Measurements from ENCODE around the gene ANO5. TPM values are rescaled to one million over a fixed set of nuclear protein-coding genes. Genes with fewer than 3 reads are reported as not detected.

ANO5 gene
- total RNA-seq, 3 donors from 2014 or later, result 7.8 to 10.2 (median 9.9) TPM

DNA sequence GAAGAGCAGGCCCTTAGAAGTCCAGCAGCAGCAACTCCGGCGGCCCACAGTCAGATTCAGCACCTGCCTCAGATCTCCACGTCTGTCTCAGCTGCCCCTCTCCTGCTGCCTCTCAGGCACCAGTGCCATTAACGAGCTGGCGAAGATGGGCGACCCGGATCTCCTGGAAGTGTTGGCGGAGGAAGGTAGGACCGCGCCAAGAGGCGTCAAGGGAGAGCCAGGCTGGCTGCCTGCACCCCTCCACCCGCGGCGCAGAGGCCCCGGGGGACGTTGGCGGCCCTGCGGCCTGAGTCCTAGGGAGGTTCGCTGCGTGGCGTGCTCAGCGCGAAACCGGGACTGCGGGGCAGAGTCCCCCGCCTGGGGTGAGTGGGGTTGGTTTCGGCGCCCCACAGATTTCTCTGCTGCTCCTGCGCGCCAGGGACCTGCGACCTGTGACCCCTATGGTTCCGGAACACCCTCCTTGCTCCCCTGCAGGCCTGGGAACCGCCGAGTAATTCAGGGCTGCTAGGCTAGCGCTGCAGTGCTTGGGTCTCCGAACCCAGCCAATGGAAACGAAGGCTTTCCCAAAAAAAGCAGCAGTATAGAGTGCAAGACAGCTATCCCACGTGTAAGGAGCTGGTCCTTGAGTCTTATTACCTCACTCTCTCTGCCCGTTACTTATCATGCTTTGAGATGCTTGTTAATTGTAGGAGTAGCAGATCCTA lies 615 bp downstream of the ANO5 start:
- Histone ChIP-seq H3K4me3 (peak overlapping the region; percentile 15), H3K9me3 (no peaks in the 10 kb centered on the region), H3K36me3 (ENCODE audit: low read depth) (no peaks in the 10 kb centered on the region), H3K4me1 (ENCODE audit: low read depth) (no peaks in the 10 kb centered on the region)
- intact Hi-C loops (cut with DNase I, micrococcal nuclease), result no loop called here
- ATAC-seq, result peak; percentile 58
- TF ChIP-seq, protein P1, sequence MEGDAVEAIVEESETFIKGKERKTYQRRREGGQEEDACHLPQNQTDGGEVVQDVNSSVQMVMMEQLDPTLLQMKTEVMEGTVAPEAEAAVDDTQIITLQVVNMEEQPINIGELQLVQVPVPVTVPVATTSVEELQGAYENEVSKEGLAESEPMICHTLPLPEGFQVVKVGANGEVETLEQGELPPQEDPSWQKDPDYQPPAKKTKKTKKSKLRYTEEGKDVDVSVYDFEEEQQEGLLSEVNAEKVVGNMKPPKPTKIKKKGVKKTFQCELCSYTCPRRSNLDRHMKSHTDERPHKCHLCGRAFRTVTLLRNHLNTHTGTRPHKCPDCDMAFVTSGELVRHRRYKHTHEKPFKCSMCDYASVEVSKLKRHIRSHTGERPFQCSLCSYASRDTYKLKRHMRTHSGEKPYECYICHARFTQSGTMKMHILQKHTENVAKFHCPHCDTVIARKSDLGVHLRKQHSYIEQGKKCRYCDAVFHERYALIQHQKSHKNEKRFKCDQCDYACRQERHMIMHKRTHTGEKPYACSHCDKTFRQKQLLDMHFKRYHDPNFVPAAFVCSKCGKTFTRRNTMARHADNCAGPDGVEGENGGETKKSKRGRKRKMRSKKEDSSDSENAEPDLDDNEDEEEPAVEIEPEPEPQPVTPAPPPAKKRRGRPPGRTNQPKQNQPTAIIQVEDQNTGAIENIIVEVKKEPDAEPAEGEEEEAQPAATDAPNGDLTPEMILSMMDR (IDR thresholded peaks at IDR 0.05), result no peak
- peak; percentile 24 to 57 (median 46) for DNase-seq

- no peaks in the 10 kb centered on the region for H3K36me3 ChIP-seq (ENCODE audit: low read depth)
- H3K4me3 ChIP-seq, result no peak overlapping the region
- no peak for ATAC-seq
- H3K9me3 ChIP-seq, result no peaks in the 10 kb centered on the region
- TF ChIP-seq, protein P1 (IDR thresholded peaks at IDR 0.05), result no peak
- no peaks in the 10 kb centered on the region for H3K4me1 ChIP-seq (ENCODE audit: low read depth)
- intact Hi-C loops (cut with DNase I, micrococcal nuclease), result no loop called here
- DNase-seq, result no peak
These were observed 1.4 kb downstream of the ANO5 start for GRCh38 chr11:22194306-22194705.

- no peak for ATAC-seq
- no peaks in the 10 kb centered on the region for H3K9me3 ChIP-seq
- intact Hi-C loops (cut with DNase I, micrococcal nuclease), result no loop called here
- H3K36me3 ChIP-seq (ENCODE audit: low read depth), result no peaks in the 10 kb centered on the region
- H3K4me3 ChIP-seq, result no peak overlapping the region
- DNase-seq, result no peak
- H3K4me1 ChIP-seq (ENCODE audit: low read depth), result no peaks in the 10 kb centered on the region
- TF ChIP-seq, protein P1 (IDR thresholded peaks at IDR 0.05), result no peak
These were observed 2.0 kb downstream of the ANO5 start for GRCh38 chr11:22194907-22195306.

DNA sequence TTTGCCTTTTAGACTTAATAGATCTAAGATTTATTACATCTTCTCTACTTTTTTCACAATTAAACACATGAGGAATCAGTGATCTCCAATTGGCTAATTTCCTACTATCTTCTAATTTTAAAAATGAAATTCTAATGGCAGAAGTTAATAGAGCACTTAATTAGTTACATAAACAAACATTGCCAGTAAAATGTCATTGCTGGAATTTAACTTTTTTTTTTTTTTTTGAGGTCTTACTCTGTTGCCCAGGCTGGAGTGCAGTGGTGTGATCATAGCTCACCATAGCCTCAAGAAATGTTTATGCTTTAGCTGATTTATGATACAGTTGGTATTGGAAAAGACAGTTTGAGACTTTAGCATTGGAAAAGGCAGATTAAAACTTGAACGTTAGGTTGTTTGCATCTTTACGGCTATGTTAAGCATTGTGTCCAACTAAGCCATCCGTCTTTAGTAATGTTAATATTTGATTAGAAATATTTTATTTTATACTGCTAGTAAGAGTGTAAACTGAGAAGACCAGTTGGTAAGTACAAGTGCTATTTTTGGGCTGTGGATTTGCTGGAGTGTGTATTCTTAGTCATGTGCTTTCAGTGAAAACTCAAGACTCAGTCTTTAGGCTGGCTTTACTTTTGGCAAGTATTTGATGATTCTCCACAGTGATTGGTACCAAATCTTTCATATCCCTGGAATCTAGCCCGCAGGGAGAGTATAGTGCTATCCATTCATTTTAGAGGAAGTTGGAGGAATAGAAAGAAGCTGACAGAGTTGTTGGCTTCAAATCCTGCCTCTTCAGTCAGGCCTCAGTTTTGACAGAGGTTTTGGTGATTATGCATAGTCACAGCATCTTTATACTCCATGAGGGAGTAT lies 4.5 kb downstream of the ANO5 start:
- Histone ChIP-seq H3K4me3 (no peak overlapping the region), H3K9me3 (no peaks in the 10 kb centered on the region), H3K4me1 (ENCODE audit: low read depth) (no peaks in the 10 kb centered on the region), H3K36me3 (ENCODE audit: low read depth) (no peaks in the 10 kb centered on the region)
- TF ChIP-seq, protein P1 (IDR thresholded peaks at IDR 0.05), result no peak
- intact Hi-C loops (cut with DNase I, micrococcal nuclease), result no loop called here
- DNase-seq (no peak), ATAC-seq (no peak)

GRCh38 chr11:22199243-22199642 lies 6.4 kb downstream of the ANO5 start:
- TF ChIP-seq, protein P1 (IDR thresholded peaks at IDR 0.05), result no peak
- ATAC-seq (no peak), DNase-seq (no peak)
- no peak overlapping the region for H3K4me3 ChIP-seq
- H3K36me3 ChIP-seq (ENCODE audit: low read depth), result no peaks in the 10 kb centered on the region
- intact Hi-C loops (cut with DNase I, micrococcal nuclease), result no loop called here
- no peaks in the 10 kb centered on the region for H3K4me1 ChIP-seq (ENCODE audit: low read depth)
- no peaks in the 10 kb centered on the region for H3K9me3 ChIP-seq
